Measurements from ENCODE around the gene ASH1L.
"Not testable (repeated sequence)": the region's sequence is repeated elsewhere in the genome, so short reads cannot be mapped to it uniquely, and the experiment has no call there.

DNA sequence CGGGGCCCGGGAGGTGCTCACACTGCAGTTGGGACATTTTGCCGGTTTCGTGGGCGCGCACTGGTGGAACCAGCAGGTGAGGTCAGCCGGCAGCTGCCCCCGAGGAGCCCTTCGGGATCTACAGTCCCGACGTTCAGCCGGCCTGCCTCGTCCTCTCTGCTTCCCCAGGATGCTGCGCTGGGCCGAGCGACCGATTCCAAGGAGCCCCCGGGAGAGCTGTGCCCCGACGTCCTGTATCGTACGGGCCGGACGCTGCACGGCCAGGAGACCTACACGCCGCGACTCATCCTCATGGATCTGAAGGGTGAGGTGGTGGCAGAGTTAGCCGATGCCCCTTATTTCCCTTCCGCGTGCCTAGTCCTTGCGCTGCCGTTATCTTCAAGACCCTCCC, 47.6 kb upstream of the ASH1L start:
- TF ChIP-seq, protein P1, sequence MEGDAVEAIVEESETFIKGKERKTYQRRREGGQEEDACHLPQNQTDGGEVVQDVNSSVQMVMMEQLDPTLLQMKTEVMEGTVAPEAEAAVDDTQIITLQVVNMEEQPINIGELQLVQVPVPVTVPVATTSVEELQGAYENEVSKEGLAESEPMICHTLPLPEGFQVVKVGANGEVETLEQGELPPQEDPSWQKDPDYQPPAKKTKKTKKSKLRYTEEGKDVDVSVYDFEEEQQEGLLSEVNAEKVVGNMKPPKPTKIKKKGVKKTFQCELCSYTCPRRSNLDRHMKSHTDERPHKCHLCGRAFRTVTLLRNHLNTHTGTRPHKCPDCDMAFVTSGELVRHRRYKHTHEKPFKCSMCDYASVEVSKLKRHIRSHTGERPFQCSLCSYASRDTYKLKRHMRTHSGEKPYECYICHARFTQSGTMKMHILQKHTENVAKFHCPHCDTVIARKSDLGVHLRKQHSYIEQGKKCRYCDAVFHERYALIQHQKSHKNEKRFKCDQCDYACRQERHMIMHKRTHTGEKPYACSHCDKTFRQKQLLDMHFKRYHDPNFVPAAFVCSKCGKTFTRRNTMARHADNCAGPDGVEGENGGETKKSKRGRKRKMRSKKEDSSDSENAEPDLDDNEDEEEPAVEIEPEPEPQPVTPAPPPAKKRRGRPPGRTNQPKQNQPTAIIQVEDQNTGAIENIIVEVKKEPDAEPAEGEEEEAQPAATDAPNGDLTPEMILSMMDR (IDR thresholded peaks at IDR 0.05) = not testable (repeated sequence)
- not testable (repeated sequence) for TF ChIP-seq POLR2A (IDR thresholded peaks at IDR 0.05)
